B cell (primary cell): ENCODE results near the gene YEATS2. TPM values are rescaled to one million over a fixed set of nuclear protein-coding genes. Genes with fewer than 3 reads are reported as not detected.

Experiments
- ATAC-seq: fragments of 200-7000 bp; cut with Tn5 transposase; one replicate; pipeline ENCODE4 v1.10.0; 2021; ENCODE audit warnings: low read depth, mild to moderate bottlenecking, moderate number of reproducible peaks, moderate library complexity
- CTCF ChIA-PET: fragments of 350-600 bp; sonication (Branson Sonifier 250); formaldehyde crosslinking; loops from one replicate; lab custom pipeline; 2021; ENCODE audit warnings: antibody characterized with exemption, inconsistent platforms; lab: Charles Lee
- POLR2A ChIA-PET: fragments of 350-600 bp; sonication (Branson Sonifier 250); formaldehyde crosslinking; loops from one replicate; lab custom pipeline; 2021; ENCODE audit warnings: antibody characterized with exemption; lab: Charles Lee
- DNase-seq: peaks from one replicate; pipeline ENCODE4 v3.0.0; 2013
- H2AFZ ChIP-seq: 2 replicates; pipeline ENCODE4 v1.6.1; 2012; ENCODE audit warnings: mild to moderate bottlenecking, low read depth, low read length; ENCODE audit not compliant: insufficient read depth, poor library complexity, severe bottlenecking
- H3K27ac ChIP-seq, 2 donors: 1 replicate in 1 of 2; 2 replicates in 1 of 2; pipeline ENCODE4 v1.5.1; 2012 to 2013; ENCODE audit warnings: low read length in 2 of 2, mild to moderate bottlenecking in 2 of 2, moderate library complexity in 1 of 2
- H3K27me3 ChIP-seq, 4 experiments: fragments of 200-600 bp in 1 of 4; sonication (generic) in 1 of 4; replicated peaks in 1 of 4; 1 replicate in 2 of 4; 2 replicates in 2 of 4; pipeline versions ENCODE4 v1.6.1 to v1.7.0; 2013 to 2016; ENCODE audit warnings: low read length in 3 of 4, mild to moderate bottlenecking in 2 of 4, mixed read lengths in 1 of 4, moderate library complexity in 1 of 4; ENCODE audit not compliant: insufficient read depth in 4 of 4, control insufficient read depth in 3 of 4; ENCODE audit errors: control extremely low read depth in 1 of 4
- H3K36me3 ChIP-seq, 2 experiments: replicated peaks in 1 of 2; 1 replicate in 1 of 2; 2 replicates in 1 of 2; pipeline versions ENCODE4 v1.6.1 to v1.7.1; 2013; ENCODE audit warnings: low read length in 1 of 2; ENCODE audit not compliant: insufficient read depth in 2 of 2, control insufficient read depth in 1 of 2; ENCODE audit errors: control extremely low read depth in 1 of 2, extremely low read depth in 1 of 2
- H3K4me1 ChIP-seq, 2 donors: fragments of 200-600 bp in 1 of 2; sonication (generic) in 1 of 2; 1 replicate in 1 of 2; 2 replicates in 1 of 2; pipeline versions ENCODE4 v1.5.1 to v1.6.1; 2013 to 2017; ENCODE audit warnings: low read length in 2 of 2; ENCODE audit not compliant: control insufficient read depth in 2 of 2, insufficient read depth in 2 of 2
- H3K4me2 ChIP-seq: replicated peaks from 2 replicates; pipeline ENCODE3; 2012; ENCODE audit warnings: mild to moderate bottlenecking, low read depth, low read length; ENCODE audit not compliant: poor library complexity, severe bottlenecking
- H3K4me3 ChIP-seq, 5 experiments: fragments of 200-600 bp in 1 of 5; sonication (generic) in 1 of 5; 1 replicate in 3 of 5; 2 replicates in 2 of 5; pipeline versions ENCODE4 v1.5.1 to v1.7.0; 2011 to 2016; ENCODE audit warnings: low read length in 4 of 5, mild to moderate bottlenecking in 4 of 5, low read depth in 2 of 5, control low read depth in 1 of 5, moderate library complexity in 1 of 5; ENCODE audit not compliant: insufficient read depth in 1 of 5; ENCODE audit errors: control extremely low read depth in 1 of 5, extremely low read depth in 1 of 5
- H3K79me2 ChIP-seq: fragments of 200-600 bp; sonication (generic); one replicate; pipeline ENCODE4 v1.6.0; 2016; ENCODE audit warnings: low read length; ENCODE audit not compliant: control insufficient read depth, insufficient read depth
- H3K9ac ChIP-seq: fragments of 200-600 bp; sonication (generic); 2 replicates; pipeline ENCODE4 v1.6.1; 2017; ENCODE audit warnings: mild to moderate bottlenecking, low read length, moderate library complexity
- H3K9me3 ChIP-seq, 3 donors: one replicate each; pipeline versions ENCODE4 v1.6.1 to v1.7.1; 2013; ENCODE audit warnings: low read length in 2 of 3; ENCODE audit not compliant: control insufficient read depth in 2 of 3, insufficient read depth in 1 of 3; ENCODE audit errors: control extremely low read depth in 1 of 3
- H4K20me1 ChIP-seq: 2 replicates; pipeline ENCODE4 v1.6.0; 2012; ENCODE audit warnings: mild to moderate bottlenecking, low read length; ENCODE audit not compliant: insufficient read depth, control insufficient read depth, poor library complexity, severe bottlenecking
- H3K27ac Mint-ChIP-seq: one replicate; pipeline ENCODE4 v1.8.0; 2021; ENCODE audit warnings: mixed read lengths
- H3K27me3 Mint-ChIP-seq: one replicate; pipeline ENCODE4 v1.8.0; 2021; ENCODE audit warnings: mixed read lengths
- H3K4me1 Mint-ChIP-seq: one replicate; pipeline ENCODE4 v1.8.0; 2021; ENCODE audit warnings: mixed read lengths
- H3K4me3 Mint-ChIP-seq: one replicate; pipeline ENCODE4 v1.8.0; 2021; ENCODE audit warnings: mixed read lengths
- H3K9me3 Mint-ChIP-seq: one replicate; pipeline ENCODE4 v1.8.0; 2022; ENCODE audit warnings: mixed read lengths; ENCODE audit not compliant: insufficient read depth
- CTCF ChIP-seq: fragments of 200-600 bp; IDR thresholded peaks from one replicate; pipeline ENCODE4 v1.8.0; 2022; ENCODE audit warnings: antibody characterized with exemption, mild to moderate bottlenecking
- EZH2 ChIP-seq: IDR thresholded peaks from 2 replicates; pipeline ENCODE4 v1.6.1; 2012; ENCODE audit warnings: borderline replicate concordance, low read depth, mild to moderate bottlenecking, moderate library complexity, low read length; ENCODE audit not compliant: insufficient read depth, poor library complexity, severe bottlenecking
- WGBS: methylation state at CpG from one replicate; pipeline ENCODE4 v1.1.5; 2013; ENCODE audit warnings: missing lambda C conversion rate; ENCODE audit not compliant: insufficient coverage; 5-methylcytosine and 5-hydroxymethylcytosine counted together
- intact Hi-C: fragments of 100-400 bp; cut with micrococcal nuclease; formaldehyde crosslinking; loops from one replicate; pipeline ENCODE4 v1.10.0; 2022
- polyA plus RNA-seq: library from polyadenylated mRNA; depleted of rRNA; stranded (reverse); fragments of >200 nt; gene quantifications from 2 replicates; pipeline ENCODE4 v1.2.3, GENCODE V29; 2012
- total RNA-seq, 2 donors: library from RNA; stranded (reverse); fragments of 120-200 nt in 1 of 2; gene quantifications; 1 replicate in 1 of 2; 2 replicates in 1 of 2; pipeline versions ENCODE4 v1.2.3 to v1.2.4, GENCODE V29; 2013 to 2022

Gene YEATS2
- total and polyA plus RNA-seq, 2 donors (not counting 1 experiment from before 2014, with no cell fraction given): 21.8 to 26.7 TPM

- no peak overlapping the region for H2AFZ ChIP-seq
- Mint-ChIP-seq H3K27ac (no peak overlapping the region), H3K4me3 (no peak overlapping the region), H3K27me3 (no peaks in the 10 kb centered on the region), H3K9me3 (no peaks in the 10 kb centered on the region), H3K4me1 (no peaks in the 10 kb centered on the region)
- DNase-seq (no peak), ATAC-seq (no peak)
- no peaks in the 10 kb centered on the region for H3K4me1 ChIP-seq
- WGBS: 100% methylated on average over 1 of the region's 2 CpGs
- intact Hi-C loops: no loop called here
- no peaks in the 10 kb centered on the region for H3K27me3 ChIP-seq
- H3K36me3 ChIP-seq: peaks cover 15 to 50% of the 10 kb centered on the region in 2 experiments
- no peak overlapping the region for H3K9ac ChIP-seq
- no peak overlapping the region for H3K4me3 ChIP-seq
- H3K27ac ChIP-seq: no peak overlapping the region
- no peak for TF ChIP-seq EZH2
- no peak for TF ChIP-seq CTCF
- H4K20me1 ChIP-seq: no peaks in the 10 kb centered on the region
- H3K4me2 ChIP-seq: no peak overlapping the region
- peaks cover 0 to 1% (median 0%) of the 10 kb centered on the region in 3 donors for H3K9me3 ChIP-seq
- ChIA-PET POLR2A (no interaction called here), CTCF (interaction anchor here (0.6 kb wide), 1 partner anchor 19 kb away, joined by 3 read pairs; no protein-coding TSS in a partner anchor)
- H3K79me2 ChIP-seq: no peaks in the 10 kb centered on the region
Measured at GRCh38 chr3:183730361-183730760, 32.8 kb downstream of the YEATS2 start.

- Histone ChIP-seq H3K4me3 (no peak overlapping the region), H2AFZ (no peak overlapping the region), H4K20me1 (no peaks in the 10 kb centered on the region), H3K4me2 (no peak overlapping the region), H3K27ac (no peak overlapping the region), H3K9me3 (peaks cover 0 to 1% (median 0%) of the 10 kb centered on the region in 3 donors), H3K27me3 (no peaks in the 10 kb centered on the region), H3K36me3 (peaks cover 21 to 45% of the 10 kb centered on the region in 2 experiments), H3K9ac (no peak overlapping the region), H3K79me2 (no peaks in the 10 kb centered on the region), H3K4me1 (no peaks in the 10 kb centered on the region)
- Mint-ChIP-seq H3K4me1 (no peaks in the 10 kb centered on the region), H3K9me3 (no peaks in the 10 kb centered on the region), H3K4me3 (no peak overlapping the region), H3K27me3 (no peaks in the 10 kb centered on the region), H3K27ac (no peak overlapping the region)
- no peak for ATAC-seq
- WGBS: 83% methylated on average over 2 of the region's 5 CpGs
- TF ChIP-seq CTCF: no peak
- no peak for TF ChIP-seq EZH2
- intact Hi-C loops: no loop called here
- DNase-seq: no peak
- CTCF ChIA-PET: no interaction called here
- POLR2A ChIA-PET: no interaction called here
Measured at GRCh38 chr3:183731611-183732010, 34.0 kb downstream of the YEATS2 start.
